Endodermal cell (in vitro differentiated cells): ENCODE measurements around the gene TCF20. TPM values are rescaled to one million over a fixed set of nuclear protein-coding genes. Genes with fewer than 3 reads are reported as not detected.

ENCODE experiments used
- DNase-seq: peaks from one replicate; pipeline ENCODE4 v3.0.0-alpha.2; 2017
- H3K27ac ChIP-seq: 2 replicates; pipeline ENCODE4 v1.5.1; 2013; ENCODE audit warnings: mild to moderate bottlenecking, low read depth, low read length, moderate library complexity
- H3K27me3 ChIP-seq: 2 replicates; pipeline ENCODE4 v1.6.1; 2013; ENCODE audit warnings: mild to moderate bottlenecking, low read length, moderate library complexity; ENCODE audit not compliant: insufficient read depth, control insufficient read depth, poor library complexity, severe bottlenecking
- H3K36me3 ChIP-seq: 2 replicates; pipeline ENCODE4 v1.7.0; 2013; ENCODE audit warnings: mild to moderate bottlenecking, low read length, moderate library complexity; ENCODE audit not compliant: control insufficient read depth, insufficient read depth
- H3K4me1 ChIP-seq: one replicate; pipeline ENCODE4 v1.7.0; 2013; ENCODE audit warnings: low read length; ENCODE audit not compliant: control insufficient read depth, insufficient read depth
- H3K4me3 ChIP-seq: 2 replicates; pipeline ENCODE4 v1.5.1; 2013; ENCODE audit warnings: mild to moderate bottlenecking, low read length, moderate library complexity
- H3K9ac ChIP-seq: 2 replicates; pipeline ENCODE4 v1.6.1; 2013; ENCODE audit warnings: mild to moderate bottlenecking, low read length, moderate library complexity; ENCODE audit not compliant: poor library complexity, severe bottlenecking; ENCODE audit errors: extremely low read depth
- H3K9me3 ChIP-seq: 2 replicates; pipeline ENCODE4 v1.6.1; 2013; ENCODE audit warnings: mild to moderate bottlenecking, low read length, moderate library complexity; ENCODE audit not compliant: control insufficient read depth
- H3K27ac Mint-ChIP-seq: 2 replicates; pipeline ENCODE4 v1.8.0; 2020; ENCODE audit warnings: mixed read lengths
- H3K27me3 Mint-ChIP-seq: 2 replicates; pipeline ENCODE4 v1.8.0; 2021; ENCODE audit warnings: mild to moderate bottlenecking, mixed read lengths; ENCODE audit not compliant: insufficient read depth
- H3K36me3 Mint-ChIP-seq: 2 replicates; pipeline ENCODE4 v1.8.0; 2020; ENCODE audit warnings: low read depth, mixed read lengths
- H3K4me1 Mint-ChIP-seq: 2 replicates; pipeline ENCODE4 v1.8.0; 2020; ENCODE audit warnings: mixed read lengths
- H3K4me3 Mint-ChIP-seq: 2 replicates; pipeline ENCODE4 v1.8.0; 2020; ENCODE audit warnings: mild to moderate bottlenecking, moderate library complexity, mixed read lengths
- H3K9me3 Mint-ChIP-seq: 2 replicates; pipeline ENCODE4 v1.8.0; 2020; ENCODE audit warnings: mild to moderate bottlenecking, mixed read lengths
- WGBS, 2 experiments: methylation state at CpG; one replicate each; pipeline versions ENCODE4 v1.1.5 to v1.1.7; 2013; ENCODE audit warnings: missing lambda C conversion rate in 2 of 2, mixed read lengths in 1 of 2; ENCODE audit not compliant: insufficient coverage in 1 of 2, insufficient read length in 1 of 2; 5-methylcytosine and 5-hydroxymethylcytosine counted together
- total RNA-seq, 2 donors: library from RNA; stranded (reverse); fragmentation: NEBNext Ultra II Directional in 1 of 2; extraction: Animal tissue kit (Norgen Biotek cat#: 25700) in 1 of 2; gene quantifications; 2 replicates in 1 of 2; 3 replicates in 1 of 2; pipeline ENCODE4 v1.2.1, GENCODE V29; 2021
- TF ChIP-seq, protein P1 (sequence below): fragments of 200-600 bp; sonication (generic); conservative IDR thresholded peaks from 2 replicates; pipeline ENCODE4 v1.5.0; 2021; ENCODE audit warnings: antibody characterized with exemption, mild to moderate bottlenecking

TCF20 gene
- total RNA-seq, 2 donors from 2014 or later = 113 to 134 TPM

- peaks cover 25% of the 10 kb centered on the region for H3K27me3 Mint-ChIP-seq
- H3K27ac ChIP-seq = no peak overlapping the region
- 81 to 96% methylated on average over 3 of the region's 3 CpGs for WGBS, 2 experiments
- no peaks in the 10 kb centered on the region for H3K9me3 ChIP-seq
- no peak overlapping the region for H3K27ac Mint-ChIP-seq
- peaks cover 11% of the 10 kb centered on the region for H3K27me3 ChIP-seq
- no peak for DNase-seq
- no peak overlapping the region for H3K4me3 Mint-ChIP-seq
- H3K9me3 Mint-ChIP-seq = no peaks in the 10 kb centered on the region
- H3K4me1 Mint-ChIP-seq = peaks cover 6% of the 10 kb centered on the region
- no peaks in the 10 kb centered on the region for H3K36me3 ChIP-seq
- H3K36me3 Mint-ChIP-seq = no peaks in the 10 kb centered on the region
- no peaks in the 10 kb centered on the region for H3K4me1 ChIP-seq
- no peak overlapping the region for H3K9ac ChIP-seq
- TF ChIP-seq, protein P1, sequence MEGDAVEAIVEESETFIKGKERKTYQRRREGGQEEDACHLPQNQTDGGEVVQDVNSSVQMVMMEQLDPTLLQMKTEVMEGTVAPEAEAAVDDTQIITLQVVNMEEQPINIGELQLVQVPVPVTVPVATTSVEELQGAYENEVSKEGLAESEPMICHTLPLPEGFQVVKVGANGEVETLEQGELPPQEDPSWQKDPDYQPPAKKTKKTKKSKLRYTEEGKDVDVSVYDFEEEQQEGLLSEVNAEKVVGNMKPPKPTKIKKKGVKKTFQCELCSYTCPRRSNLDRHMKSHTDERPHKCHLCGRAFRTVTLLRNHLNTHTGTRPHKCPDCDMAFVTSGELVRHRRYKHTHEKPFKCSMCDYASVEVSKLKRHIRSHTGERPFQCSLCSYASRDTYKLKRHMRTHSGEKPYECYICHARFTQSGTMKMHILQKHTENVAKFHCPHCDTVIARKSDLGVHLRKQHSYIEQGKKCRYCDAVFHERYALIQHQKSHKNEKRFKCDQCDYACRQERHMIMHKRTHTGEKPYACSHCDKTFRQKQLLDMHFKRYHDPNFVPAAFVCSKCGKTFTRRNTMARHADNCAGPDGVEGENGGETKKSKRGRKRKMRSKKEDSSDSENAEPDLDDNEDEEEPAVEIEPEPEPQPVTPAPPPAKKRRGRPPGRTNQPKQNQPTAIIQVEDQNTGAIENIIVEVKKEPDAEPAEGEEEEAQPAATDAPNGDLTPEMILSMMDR = no peak
- H3K4me3 ChIP-seq = no peak overlapping the region
Measured at GRCh38 chr22:42286205-42286604, 15.8 kb upstream of the TCF20 start.

GRCh38 chr22:42285604-42286003 lies 15.2 kb upstream of the TCF20 start:
- peaks cover 10% of the 10 kb centered on the region for H3K4me1 Mint-ChIP-seq
- H3K27me3 Mint-ChIP-seq = peaks cover 25% of the 10 kb centered on the region
- H3K36me3 Mint-ChIP-seq = no peaks in the 10 kb centered on the region
- H3K27ac ChIP-seq = no peak overlapping the region
- no peak overlapping the region for H3K4me3 ChIP-seq
- no peaks in the 10 kb centered on the region for H3K9me3 Mint-ChIP-seq
- H3K9ac ChIP-seq = no peak overlapping the region
- H3K36me3 ChIP-seq = no peaks in the 10 kb centered on the region
- no peak for DNase-seq
- H3K9me3 ChIP-seq = no peaks in the 10 kb centered on the region
- peaks cover 11% of the 10 kb centered on the region for H3K27me3 ChIP-seq
- TF ChIP-seq, protein P1 = no peak
- no peak overlapping the region for H3K27ac Mint-ChIP-seq
- 86 to 95% methylated on average over 2 to 5 of the region's 5 CpGs for WGBS, 2 experiments
- peaks cover under 1% of the 10 kb centered on the region for H3K4me1 ChIP-seq
- no peak overlapping the region for H3K4me3 Mint-ChIP-seq

GRCh38 chr22:42284643-42285181 lies 14.3 kb upstream of the TCF20 start:
- Histone ChIP-seq H3K4me3 (no peak overlapping the region), H3K27me3 (peaks cover 11% of the 10 kb centered on the region), H3K36me3 (no peaks in the 10 kb centered on the region), H3K27ac (no peak overlapping the region), H3K9me3 (no peaks in the 10 kb centered on the region), H3K4me1 (peaks cover 4% of the 10 kb centered on the region), H3K9ac (no peak overlapping the region)
- TF ChIP-seq, protein P1 = no peak
- DNase-seq = no peak
- no peak overlapping the region for H3K27ac Mint-ChIP-seq
- H3K9me3 Mint-ChIP-seq = no peaks in the 10 kb centered on the region
- 96 to 97% methylated on average over 8 to 14 of the region's 14 CpGs for WGBS, 2 experiments
- peaks cover 12% of the 10 kb centered on the region for H3K4me1 Mint-ChIP-seq
- no peak overlapping the region for H3K4me3 Mint-ChIP-seq
- H3K36me3 Mint-ChIP-seq = no peaks in the 10 kb centered on the region
- H3K27me3 Mint-ChIP-seq = peaks cover 25% of the 10 kb centered on the region
